Right renal pelvis (tissue), 4 donors: ENCODE data around the gene PEAK3. TPM values are rescaled to one million over a fixed set of nuclear protein-coding genes. Genes with fewer than 3 reads are reported as not detected.
"Not testable (repeated sequence)": the region's sequence is repeated elsewhere in the genome, so short reads cannot be mapped to it uniquely, and the experiment has no call there.

Experiments used
- DNase-seq, 4 donors: peaks; one replicate each; pipeline ENCODE4 v3.0.0-alpha.2; 2013; ENCODE audit warnings: low read depth in 4 of 4, low spot score in 3 of 4, missing footprints in 1 of 4
- polyA plus RNA-seq, 4 donors: library from polyadenylated mRNA; unstranded; fragments of 120-200 nt; gene quantifications; one replicate each; pipeline ENCODE4 v1.2.1, GENCODE V29; 2013; ENCODE audit not compliant: insufficient read length in 4 of 4

The PEAK3 gene
- polyA plus RNA-seq, 4 donors = 0.06 to 0.08 (median 0.06) TPM; not detected in 1

DNA sequence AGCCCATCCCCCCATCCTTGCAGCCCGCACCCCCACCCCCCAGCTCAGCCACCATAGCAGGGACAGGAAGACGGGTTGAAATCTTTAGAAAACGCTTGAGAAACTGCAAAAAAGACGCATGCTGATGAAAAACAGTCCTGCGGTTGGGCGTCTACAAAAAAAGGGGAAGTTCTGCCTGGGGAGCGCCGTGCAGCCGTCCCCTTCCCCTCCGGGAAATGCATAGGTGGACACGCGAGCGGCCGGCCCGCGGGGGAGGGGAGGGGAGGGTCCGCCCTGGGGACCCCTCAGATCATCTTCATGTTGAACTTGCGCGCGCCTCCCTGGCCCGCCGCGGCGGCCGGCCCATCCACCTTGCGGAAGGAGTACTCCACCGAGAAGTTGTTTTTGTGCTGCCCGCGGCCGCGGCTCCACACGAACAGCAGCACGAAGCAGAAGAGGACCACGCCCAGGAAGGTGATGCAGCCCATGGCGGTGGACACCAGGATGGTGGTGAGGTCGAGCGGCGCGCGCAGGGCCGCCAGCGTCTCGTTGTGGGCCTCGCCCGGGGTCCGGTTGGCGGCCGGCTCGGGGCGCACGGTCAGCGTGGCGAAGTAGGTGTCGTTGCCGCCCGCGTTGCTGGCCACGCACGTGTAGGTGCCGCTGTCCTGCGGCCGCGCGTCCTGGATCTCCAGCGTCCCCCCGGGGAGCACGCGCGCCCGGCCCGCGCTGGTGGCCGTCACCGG, 7.9 kb upstream of the PEAK3 start:
- DNase-seq = no peak

DNA sequence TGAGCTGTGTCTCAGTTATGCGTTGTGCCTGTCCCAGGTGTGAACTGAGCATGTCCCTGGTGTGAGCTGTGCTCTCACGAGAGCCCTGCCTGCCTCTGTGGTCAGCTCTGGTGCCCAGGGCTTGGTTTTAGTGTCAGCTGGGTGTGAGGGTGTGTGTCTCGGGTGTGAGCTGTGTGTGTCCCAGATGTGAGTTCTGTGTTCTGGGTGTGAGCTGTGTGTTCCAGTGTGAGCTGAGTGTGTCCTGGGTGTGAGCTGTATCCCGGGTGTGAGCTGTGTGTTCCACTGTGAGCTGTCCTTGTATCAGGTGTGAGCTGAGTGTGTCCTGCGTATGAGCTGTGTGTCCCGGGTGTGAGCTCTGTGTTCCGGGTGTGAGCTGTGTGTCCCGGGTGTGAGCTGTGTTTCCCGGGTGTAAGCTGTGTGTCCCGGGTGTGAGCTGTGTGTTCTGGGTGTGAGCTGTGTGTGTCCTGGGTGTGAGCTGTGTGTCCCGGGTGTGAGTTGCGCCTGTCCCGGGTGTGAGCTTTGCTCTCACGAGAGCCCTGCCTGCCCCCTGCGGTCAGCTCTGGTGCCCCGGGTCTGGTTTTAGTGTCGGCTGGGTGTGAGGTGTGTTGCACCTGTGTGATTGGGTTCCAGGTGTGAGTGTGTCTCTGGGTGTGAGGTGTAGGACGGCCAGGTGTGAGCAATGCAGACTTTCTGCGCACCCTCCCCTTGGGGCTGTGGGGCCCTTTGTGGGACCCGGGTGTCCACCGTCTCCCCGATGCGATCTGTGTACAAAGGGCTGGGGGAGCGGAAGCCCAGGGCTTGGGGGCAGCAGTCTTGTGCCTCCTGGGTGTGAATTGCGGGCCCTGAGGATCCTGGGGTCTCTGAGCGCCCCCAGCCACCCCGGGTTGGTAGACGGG, 7.1 kb upstream of the PEAK3 start:
- no peak for DNase-seq

DNA sequence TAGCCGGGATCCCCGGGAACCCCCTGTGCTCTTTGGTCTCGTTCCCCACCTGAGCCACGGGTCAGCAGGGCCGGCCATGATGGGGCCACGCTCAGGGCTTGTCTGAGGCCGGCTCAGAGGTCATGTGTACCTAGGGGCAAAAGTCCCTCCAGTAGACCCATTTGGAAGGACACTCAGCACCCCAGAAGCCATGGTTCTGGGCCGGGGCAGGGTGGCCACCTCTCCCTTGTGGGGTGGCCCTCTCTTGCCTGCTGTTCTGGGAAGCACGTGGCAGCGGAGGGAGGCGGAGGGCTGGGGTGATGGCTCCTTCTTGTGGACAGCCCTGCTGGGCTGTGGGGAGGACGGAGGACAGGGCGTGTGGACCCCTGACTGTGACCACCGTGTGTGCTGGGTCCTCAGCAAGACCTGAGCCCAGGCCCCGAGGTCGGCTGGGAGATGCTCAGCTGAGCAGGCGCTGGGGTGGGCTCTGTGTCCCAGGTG, 6.4 kb upstream of the PEAK3 start:
- DNase-seq = no peak

DNA sequence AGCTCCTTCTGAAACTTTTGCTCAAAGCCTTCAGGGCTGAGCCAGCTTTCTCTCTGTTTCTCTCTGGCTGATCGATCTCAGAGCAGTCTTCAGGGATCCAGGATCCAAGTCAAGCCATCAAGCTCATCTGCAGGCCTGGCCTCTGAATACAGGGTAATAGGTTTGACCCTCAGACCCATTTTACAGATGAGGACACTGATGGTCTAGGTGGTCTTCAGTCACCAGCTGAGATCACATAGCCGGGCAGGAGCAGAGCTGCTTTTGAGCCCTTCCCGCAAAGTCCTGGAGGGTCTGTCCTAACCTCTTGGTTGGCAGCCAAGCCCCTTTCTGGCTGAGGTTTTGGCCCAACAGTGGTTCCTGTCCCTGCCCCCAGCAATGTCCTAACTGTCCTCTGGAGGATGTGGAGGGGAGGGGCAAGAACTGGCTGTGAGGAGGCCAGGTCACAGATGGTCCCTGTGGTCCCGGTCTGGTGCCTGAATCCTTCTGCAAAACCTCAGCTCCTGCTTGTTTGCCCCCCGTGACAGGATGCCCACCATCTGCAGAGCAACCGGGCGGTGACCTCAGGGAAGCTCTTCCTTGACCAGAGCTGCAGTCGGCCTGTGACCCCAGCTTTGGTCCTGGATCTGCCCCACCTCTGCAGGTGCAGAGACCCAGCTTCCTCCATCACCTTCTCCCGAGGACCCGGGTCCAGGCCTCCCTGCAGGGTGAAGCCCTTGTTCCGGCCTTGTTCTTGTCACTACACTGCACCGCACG, 5.8 kb upstream of the PEAK3 start:
- no peak for DNase-seq

DNA sequence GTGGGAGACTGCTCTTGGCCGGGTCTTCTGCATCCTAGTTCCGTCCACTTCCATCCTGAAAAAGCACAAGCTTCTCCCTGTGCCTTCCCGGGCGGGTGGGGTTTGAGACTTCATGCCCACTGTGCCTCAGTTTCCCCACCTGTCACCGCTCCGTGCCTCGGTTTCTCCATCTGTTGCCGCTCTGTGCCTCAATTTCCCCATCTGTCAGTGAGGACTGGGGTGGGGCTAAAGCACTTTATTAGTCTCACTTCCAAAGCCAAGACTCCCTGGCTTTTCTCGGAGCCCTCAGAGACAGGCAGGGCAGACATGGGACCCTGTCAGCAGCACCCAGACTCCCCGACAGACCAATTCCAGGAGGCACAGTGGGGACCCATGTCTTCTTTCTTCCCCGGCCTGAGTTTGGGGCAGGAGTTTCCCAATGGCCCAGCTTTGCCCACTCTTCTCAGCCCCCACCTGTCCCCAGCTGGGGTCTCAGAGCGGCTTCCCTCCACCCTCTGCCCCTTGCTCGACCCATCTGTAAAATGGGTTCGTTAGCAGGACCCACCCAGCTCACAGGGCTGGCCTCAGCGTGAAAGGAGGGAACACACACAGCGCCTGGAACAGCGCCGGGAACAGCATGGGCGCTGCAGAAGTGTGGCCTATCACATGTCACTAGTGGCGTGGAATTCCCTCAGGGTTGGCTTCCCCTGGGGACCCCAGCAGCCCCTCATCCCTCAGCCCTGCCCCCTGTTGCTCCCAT, 4.6 kb upstream of the PEAK3 start:
- DNase-seq = no peak

DNA sequence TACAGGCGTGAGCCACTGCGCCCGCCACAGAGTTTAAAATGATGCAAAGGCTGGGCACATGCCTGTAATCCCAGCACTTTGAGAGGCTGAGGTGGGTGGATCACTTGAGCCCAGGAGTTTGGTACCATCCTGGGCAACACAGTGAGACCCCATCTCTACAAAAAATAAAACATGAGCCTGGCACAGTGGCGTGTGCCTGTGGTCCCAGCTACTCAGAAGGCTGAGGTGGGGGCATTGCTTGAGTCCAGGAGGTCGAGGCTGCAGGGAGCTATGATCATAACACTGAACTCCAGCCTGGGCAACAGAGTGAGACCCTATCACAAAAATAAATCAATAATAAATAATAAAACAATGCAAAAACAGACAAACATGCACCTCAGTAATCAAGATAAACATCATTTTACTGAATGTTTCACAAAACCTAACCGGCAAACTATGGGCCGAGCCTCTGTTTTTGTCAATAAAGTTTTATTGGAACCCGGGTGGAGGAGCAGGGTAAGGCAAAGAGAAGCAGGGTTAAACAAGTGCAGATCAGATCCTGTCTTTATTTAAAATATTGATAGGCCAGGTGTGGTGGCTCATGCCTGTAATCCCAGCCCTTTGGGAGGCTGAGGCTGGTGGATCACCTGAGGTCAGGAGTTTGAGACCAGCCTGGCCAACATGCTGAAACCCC, 2.0 kb upstream of the PEAK3 start:
- DNase-seq = no peak

DNA sequence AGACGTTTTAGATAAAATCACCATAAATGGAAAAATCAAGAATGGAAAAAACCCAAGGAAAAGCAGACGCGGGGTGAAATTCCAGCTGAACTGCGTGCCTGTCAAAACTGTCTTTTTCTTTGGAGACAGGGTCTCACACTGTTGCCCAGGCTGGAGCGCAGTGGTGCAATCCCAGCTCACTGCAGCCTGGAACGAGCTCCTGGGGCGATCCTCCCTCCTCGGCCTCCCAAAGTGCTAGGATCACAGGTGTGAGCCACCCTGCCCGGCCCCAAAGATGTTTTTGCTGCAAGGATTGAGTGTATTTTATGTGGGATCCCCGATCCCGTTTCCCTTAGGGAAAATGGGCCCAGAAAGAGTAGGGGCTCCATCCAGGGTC, 875 bp upstream of the PEAK3 start:
- DNase-seq = no peak

DNA sequence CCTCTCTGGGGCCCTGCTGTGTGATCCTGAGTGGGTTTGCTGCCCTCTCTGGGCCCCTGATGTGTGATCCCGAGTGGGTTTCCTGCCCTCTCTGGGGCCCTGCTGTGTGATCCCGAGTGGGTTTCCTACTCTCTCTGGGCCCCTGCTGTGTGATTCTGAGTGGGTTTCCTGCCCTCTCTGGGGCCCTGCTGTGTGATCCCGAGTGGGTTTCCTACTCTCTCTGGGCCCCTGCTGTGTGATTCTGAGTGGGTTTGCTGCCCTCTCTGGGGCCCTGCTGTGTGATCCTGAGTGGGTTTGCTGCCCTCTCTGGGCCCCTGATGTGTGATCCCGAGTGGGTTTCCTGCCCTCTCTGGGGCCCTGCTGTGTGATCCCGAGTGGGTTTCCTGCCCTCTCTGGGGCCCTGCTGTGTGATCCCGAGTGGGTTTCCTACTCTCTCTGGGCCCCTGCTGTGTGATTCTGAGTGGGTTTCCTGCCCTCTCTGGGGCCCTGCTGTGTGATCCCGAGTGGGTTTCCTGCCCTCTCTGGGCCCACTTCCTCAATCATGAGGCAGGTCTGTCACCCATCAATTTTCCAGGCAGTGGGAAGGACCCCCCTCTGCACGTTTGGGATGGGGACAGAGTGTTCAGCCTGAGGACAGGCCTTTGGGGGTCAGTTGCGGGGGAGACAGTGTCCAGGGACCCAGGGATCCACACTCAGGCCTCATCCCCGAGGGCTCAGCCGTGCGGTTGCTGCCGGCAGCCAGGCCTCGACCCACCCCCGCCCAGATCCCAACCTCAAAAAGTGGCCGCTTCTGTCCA, 512 bp downstream of the PEAK3 start:
- DNase-seq = not testable (repeated sequence)

DNA sequence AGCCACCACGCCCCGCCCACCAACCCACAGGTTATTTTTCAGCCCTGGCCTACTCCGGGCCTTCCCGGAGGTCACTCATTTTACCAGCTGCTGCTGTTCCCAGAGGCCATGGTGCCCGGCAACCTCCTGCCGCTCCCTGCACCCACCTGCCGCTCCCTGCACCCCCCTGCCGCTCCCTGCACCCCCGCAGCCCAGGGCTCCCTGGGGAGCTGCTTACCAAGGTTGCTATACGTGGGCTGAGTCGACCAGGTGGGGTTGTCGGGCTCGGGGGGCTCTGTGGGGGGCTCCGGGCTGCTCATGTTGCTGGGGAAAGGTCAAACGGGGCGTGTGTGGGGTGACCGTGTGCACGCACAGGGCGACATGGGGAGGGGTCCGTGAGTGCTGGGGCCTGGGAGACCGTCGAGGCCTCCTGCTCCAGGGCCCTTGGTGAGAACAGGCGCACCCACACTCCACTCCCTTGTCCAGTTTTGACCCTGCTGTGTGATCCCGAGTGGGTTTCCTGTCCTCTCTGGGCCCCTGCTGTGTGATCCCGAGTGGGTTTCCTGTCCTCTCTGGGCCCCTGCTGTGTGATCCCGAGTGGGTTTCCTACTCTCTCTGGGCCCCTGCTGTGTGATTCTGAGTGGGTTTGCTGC, 1.2 kb downstream of the PEAK3 start:
- DNase-seq = no peak

DNA sequence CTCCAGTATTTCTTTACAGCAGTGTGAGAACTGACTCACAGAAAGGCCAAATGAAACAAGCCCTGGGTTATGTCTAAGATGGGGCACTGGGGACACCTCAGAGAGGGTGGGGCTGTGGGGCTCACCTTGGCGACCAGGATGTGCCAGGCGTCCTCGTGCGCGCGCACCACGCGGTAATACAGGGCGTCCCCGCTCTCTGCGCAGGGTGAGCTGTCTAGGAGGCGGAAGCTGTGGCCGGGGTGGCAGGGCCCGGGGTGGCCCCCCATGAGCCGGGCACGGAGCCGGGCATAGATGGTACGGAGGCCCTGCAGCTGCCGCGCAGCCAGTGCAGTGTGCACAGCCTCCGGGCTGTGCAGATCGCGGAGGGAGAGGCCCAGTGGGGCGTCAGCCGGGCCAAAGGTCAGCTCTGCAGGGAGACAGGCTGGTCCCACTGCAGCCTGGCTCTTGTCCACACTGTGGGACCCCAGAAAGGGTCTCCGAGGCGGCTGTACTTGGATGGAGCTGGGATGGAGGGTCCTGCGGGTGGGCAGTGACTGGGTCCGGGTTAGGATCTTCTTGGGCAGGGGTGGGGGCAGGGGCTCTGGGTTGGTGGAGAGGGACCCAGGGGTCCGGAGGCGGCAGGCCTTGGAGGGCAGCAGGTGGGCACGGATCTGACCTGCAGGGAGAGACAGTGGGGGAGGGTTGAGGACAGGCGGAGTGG, 3.4 kb downstream of the PEAK3 start:
- no peak for DNase-seq

DNA sequence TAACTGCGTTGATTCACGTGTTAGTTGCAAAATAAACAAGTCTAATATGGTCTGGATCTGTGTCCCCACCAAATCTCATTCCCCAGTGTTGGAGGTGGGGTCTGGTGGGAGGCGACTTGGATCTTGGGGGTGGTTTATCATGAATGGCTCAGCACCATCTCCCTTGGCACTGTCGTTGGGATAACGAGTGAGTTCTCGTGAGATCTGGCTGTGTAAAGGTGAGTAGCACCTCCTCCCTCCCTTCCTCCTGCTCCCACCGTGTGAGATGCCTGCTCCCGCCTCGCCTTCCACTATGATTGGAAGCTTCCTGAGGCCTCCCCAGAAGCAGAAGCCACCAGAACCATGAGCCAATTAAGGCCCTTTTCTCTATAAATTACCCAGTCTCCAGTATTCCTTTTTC, 4.8 kb downstream of the PEAK3 start:
- no peak for DNase-seq

DNA sequence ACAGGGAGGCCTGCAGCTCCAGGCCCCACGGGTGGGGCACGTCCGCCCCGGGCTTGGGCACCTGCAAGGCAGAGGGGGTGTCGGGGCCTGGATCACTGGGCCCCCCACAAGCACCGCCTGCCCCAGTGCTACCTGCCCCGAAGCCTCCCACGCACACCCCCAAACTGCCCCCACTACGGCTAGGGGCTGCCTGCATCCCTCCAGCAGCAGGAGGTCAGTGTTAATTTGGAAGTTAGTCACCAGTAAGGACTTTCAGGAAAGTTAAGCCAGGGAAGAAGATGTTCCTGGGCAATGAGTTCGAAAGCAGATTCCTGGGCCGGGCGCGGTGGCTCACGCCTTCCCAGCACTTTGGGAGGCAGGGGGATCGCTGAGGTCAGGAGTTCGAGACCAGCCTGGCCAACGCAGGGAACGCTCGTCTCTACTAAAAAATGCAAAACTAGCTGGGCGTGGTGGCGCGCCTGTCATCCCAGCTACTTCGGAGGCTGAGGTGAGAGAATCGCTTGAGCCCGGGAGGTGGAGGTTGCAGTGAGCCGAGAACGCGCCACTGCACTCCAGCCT, 5.5 kb downstream of the PEAK3 start:
- DNase-seq = no peak

DNA sequence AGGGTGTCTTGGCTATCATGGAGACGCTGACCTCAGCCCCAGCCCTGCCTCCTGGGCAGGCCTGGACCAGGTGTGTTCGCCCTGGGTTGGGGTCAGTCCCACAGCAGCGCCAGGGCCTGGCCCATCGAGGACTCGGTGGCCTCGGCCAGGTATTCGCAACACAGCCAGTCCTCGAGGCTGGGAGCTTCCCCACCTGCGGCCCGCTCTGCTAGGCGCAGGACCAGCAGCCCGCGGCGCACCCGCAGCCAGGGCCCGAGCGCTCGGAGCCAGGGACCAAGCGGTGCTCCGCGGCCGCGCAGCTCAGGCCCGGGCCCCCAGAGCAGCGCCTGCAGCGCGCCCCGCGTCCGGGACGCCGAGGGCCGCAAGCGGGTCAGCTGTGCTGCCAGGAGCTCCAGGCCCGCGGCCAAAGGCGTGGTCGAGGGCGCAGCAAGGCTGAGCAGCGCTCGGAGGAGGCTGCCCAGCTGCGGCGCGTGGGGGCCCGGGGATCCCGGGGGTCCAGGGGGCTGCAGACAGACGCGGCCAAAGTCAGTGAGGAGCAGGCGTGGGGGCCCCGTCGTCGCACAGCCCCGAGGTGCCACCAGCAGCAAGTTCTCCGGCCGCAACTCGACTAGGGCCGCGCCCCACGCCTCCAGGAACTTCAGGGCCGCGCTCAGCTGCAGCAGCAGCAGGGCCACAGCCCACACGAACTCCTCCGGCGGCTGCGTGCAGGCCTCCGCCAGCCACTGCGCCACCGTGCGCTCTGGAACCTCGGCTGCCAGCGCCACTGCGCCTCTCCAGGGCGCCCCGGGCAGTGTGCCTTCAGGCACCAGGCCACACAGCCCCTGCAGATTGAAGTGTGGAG, 6.2 kb downstream of the PEAK3 start:
- no peak for DNase-seq

DNA sequence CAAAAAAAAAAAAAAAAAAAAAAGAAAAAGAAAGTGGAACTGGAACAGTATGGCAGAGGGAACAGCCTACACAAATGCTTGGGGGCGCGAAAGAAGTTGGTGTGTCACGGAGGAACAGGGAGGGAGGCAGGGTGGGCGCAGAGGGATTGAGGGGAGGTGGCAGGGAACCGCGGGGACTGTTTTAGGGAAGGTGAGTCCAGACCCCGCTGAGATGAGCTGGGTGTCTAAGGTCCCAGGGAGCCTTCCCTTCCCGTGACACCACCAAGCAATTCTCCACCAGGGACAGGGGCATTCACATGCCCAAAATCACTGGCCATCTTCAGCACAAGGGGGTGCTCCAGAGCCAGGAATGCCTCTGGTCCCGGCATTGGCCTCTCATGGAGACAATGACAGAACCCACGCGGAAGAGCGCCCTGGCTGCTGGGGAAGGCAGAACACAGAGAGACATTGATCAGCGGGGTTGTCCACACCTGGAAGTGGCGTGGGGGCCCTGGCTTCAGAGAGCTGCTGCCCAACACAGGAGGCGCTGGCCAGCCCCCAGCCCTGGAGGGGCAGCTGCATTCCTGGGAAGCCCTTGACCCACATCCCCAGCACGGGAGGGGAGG, 6.9 kb downstream of the PEAK3 start:
- peak in 1 of 4 donors; percentile 41 for DNase-seq

DNA sequence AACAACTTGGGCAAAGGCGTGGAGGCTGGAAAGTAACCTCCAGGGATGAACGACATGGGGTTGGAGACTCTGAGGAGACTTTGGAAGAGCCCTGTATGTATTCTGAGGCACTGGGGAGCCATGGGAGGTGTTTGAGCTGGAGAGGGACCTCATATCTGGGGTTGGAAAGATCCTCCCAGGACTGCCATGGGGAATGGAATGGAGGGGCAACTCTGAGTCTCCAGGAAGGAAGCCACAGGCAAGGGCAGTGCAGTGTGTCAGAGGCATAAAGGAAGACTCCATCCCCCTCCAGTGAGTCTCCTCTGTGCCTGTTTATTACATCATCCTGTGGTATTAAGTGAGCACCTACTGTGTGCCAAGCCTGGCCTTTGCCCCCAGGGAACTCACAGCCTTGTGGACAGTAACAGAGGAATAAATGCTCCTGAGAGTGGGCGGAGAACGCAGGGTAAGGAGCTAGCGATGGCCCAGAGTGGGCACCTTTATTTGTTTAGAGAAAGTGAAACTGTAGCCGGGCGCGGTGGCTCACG, 7.7 kb downstream of the PEAK3 start:
- no peak for DNase-seq
